SK-N-SH treated with all-trans-retinoic acid at 6 μM for 48 hours (cell line): Measurements from ENCODE around the gene EEFSEC.

ENCODE experiments used
- ATAC-seq: fragments of 200-7000 bp; cut with Tn5 transposase; 3 replicates; pipeline ENCODE4 v1.9.1; 2020; ENCODE audit warnings: mild to moderate bottlenecking, moderate library complexity
- ARNTL ChIP-seq: fragments of 450-650 bp; formaldehyde crosslinking; IDR thresholded peaks from 2 replicates; pipeline ENCODE4 v1.5.0; 2020; ENCODE audit warnings: low read depth, mild to moderate bottlenecking, moderate library complexity, borderline replicate concordance
- BACH2 ChIP-seq: fragments of 250-450 bp; sonication (Bioruptor Pico); IDR thresholded peaks from 2 replicates; pipeline ENCODE4 v1.9.0; 2021; ENCODE audit warnings: mild to moderate bottlenecking, borderline replicate concordance
- CSDC2 ChIP-seq: fragments of 250-450 bp; sonication (Bioruptor Pico); IDR thresholded peaks from 2 replicates; pipeline ENCODE4 v1.5.0; 2020; ENCODE audit warnings: mild to moderate bottlenecking, moderate library complexity
- CSRNP3 ChIP-seq: fragments of 250-450 bp; sonication (Bioruptor Pico); IDR thresholded peaks from 2 replicates; pipeline ENCODE4 v1.5.1; 2021; ENCODE audit warnings: mild to moderate bottlenecking, moderate library complexity
- ESRRG ChIP-seq: fragments of 250-450 bp; sonication (Bioruptor Pico); IDR thresholded peaks from 2 replicates; pipeline ENCODE4 v1.6.1; 2021; ENCODE audit warnings: mild to moderate bottlenecking
- GLIS3 ChIP-seq: fragments of 250-450 bp; sonication (Bioruptor Pico); IDR thresholded peaks from 2 replicates; pipeline ENCODE4 v1.5.0; 2020; ENCODE audit warnings: mild to moderate bottlenecking, moderate library complexity
- ISL1 ChIP-seq: fragments of 250-450 bp; sonication (Bioruptor Pico); IDR thresholded peaks from 2 replicates; pipeline ENCODE4 v2.1.2; 2022; ENCODE audit warnings: mild to moderate bottlenecking, moderate library complexity
- OSR1 ChIP-seq: fragments of 250-450 bp; sonication (Bioruptor Pico); IDR thresholded peaks from 2 replicates; pipeline ENCODE4 v1.8.0; 2022; ENCODE audit warnings: moderate library complexity, mild to moderate bottlenecking, inconsistent platforms
- POU6F1 ChIP-seq: fragments of 250-450 bp; sonication (Bioruptor Pico); IDR thresholded peaks from 2 replicates; pipeline ENCODE4 v1.8.0; 2021; ENCODE audit warnings: low read depth, mild to moderate bottlenecking, moderate library complexity, borderline replicate concordance
- PPARA ChIP-seq: fragments of 250-450 bp; sonication (Bioruptor Pico); IDR thresholded peaks from 2 replicates; pipeline ENCODE4 v1.5.0; 2020; ENCODE audit warnings: mild to moderate bottlenecking, borderline replicate concordance
- RARB ChIP-seq: fragments of 250-450 bp; sonication (Bioruptor Pico); IDR thresholded peaks from 2 replicates; pipeline ENCODE4 v1.8.0; 2021; ENCODE audit warnings: mild to moderate bottlenecking, moderate library complexity
- SNAI2 ChIP-seq: fragments of 250-450 bp; sonication (Bioruptor Pico); IDR thresholded peaks from 2 replicates; pipeline ENCODE4 v1.5.0; 2020; ENCODE audit warnings: mild to moderate bottlenecking, moderate library complexity
- TSHZ2 ChIP-seq: fragments of 250-450 bp; sonication (Bioruptor Pico); IDR thresholded peaks from 2 replicates; pipeline ENCODE4 v1.5.0; 2020; ENCODE audit warnings: mild to moderate bottlenecking, moderate library complexity
- ZC3H10 ChIP-seq: fragments of 250-450 bp; sonication (Bioruptor Pico); IDR thresholded peaks from 2 replicates; pipeline ENCODE4 v1.5.1; 2021; ENCODE audit warnings: mild to moderate bottlenecking, moderate library complexity
- ZFP30 ChIP-seq: fragments of 450-650 bp; formaldehyde crosslinking; IDR thresholded peaks from 2 replicates; pipeline ENCODE4 v1.5.0; 2022; ENCODE audit warnings: mild to moderate bottlenecking, moderate library complexity
- ZNF565 ChIP-seq: fragments of 450-650 bp; formaldehyde crosslinking; conservative IDR thresholded peaks from 2 replicates; pipeline ENCODE4 v1.5.0; 2020; ENCODE audit warnings: low read depth, mild to moderate bottlenecking, moderate library complexity
- ZNF70 ChIP-seq: fragments of 450-650 bp; formaldehyde crosslinking; IDR thresholded peaks from 2 replicates; pipeline ENCODE4 v1.5.0; 2020; ENCODE audit warnings: mild to moderate bottlenecking, moderate library complexity
- ZNF8 ChIP-seq: fragments of 450-650 bp; formaldehyde crosslinking; IDR thresholded peaks from 2 replicates; pipeline ENCODE4 v1.5.0; 2020; ENCODE audit warnings: mild to moderate bottlenecking, moderate library complexity
- TF ChIP-seq, protein P1 (sequence below): fragments of 250-450 bp; sonication (Bioruptor Pico); IDR thresholded peaks from 2 replicates; pipeline ENCODE4 v1.8.0; 2020; ENCODE audit warnings: mild to moderate bottlenecking, moderate library complexity, borderline replicate concordance
- TF ChIP-seq, protein P2 (sequence below): fragments of 250-450 bp; sonication (Bioruptor Pico); IDR thresholded peaks from 2 replicates; pipeline ENCODE4 v1.5.1; 2020; ENCODE audit warnings: low read depth, mild to moderate bottlenecking, moderate library complexity

The EEFSEC gene

DNA sequence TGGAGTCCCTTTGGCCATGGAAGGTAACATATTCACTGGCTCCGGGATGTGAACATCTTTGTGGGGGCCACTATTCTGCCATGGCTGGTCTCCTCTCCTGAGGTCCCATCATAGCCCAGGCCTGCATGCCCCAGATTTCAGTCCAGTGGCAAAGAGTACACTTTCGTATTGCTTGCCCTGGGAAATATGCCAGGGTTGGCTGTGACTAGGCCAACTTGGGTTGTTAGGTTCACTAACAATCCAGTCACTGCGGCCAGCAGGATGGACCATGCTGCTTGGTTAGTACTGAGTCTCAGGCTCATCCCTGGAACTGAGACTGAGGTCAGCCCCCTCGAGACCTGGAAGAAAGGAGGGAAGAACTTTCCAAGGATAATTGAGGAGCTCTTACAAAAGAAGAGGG lies 9.8 kb upstream of the EEFSEC start:
- no peak for ATAC-seq
- no peak for TF ChIP-seq ISL1
- TF ChIP-seq, protein P1, sequence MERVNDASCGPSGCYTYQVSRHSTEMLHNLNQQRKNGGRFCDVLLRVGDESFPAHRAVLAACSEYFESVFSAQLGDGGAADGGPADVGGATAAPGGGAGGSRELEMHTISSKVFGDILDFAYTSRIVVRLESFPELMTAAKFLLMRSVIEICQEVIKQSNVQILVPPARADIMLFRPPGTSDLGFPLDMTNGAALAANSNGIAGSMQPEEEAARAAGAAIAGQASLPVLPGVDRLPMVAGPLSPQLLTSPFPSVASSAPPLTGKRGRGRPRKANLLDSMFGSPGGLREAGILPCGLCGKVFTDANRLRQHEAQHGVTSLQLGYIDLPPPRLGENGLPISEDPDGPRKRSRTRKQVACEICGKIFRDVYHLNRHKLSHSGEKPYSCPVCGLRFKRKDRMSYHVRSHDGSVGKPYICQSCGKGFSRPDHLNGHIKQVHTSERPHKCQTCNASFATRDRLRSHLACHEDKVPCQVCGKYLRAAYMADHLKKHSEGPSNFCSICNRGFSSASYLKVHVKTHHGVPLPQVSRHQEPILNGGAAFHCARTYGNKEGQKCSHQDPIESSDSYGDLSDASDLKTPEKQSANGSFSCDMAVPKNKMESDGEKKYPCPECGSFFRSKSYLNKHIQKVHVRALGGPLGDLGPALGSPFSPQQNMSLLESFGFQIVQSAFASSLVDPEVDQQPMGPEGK (CRISPR knock-in tag): no peak
- TF ChIP-seq, protein P2, sequence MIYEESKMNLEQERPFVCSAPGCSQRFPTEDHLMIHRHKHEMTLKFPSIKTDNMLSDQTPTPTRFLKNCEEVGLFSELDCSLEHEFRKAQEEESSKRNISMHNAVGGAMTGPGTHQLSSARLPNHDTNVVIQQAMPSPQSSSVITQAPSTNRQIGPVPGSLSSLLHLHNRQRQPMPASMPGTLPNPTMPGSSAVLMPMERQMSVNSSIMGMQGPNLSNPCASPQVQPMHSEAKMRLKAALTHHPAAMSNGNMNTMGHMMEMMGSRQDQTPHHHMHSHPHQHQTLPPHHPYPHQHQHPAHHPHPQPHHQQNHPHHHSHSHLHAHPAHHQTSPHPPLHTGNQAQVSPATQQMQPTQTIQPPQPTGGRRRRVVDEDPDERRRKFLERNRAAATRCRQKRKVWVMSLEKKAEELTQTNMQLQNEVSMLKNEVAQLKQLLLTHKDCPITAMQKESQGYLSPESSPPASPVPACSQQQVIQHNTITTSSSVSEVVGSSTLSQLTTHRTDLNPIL (CRISPR knock-in tag): no peak
- no peak for TF ChIP-seq ZNF70 (CRISPR knock-in tag)
- TF ChIP-seq ZFP30 (CRISPR knock-in tag): no peak
- TF ChIP-seq ARNTL (CRISPR knock-in tag): no peak
- no peak for TF ChIP-seq CSDC2 (CRISPR knock-in tag)
- no peak for TF ChIP-seq BACH2 (CRISPR knock-in tag)
- TF ChIP-seq TSHZ2: no peak
- no peak for TF ChIP-seq ZC3H10 (CRISPR knock-in tag)
- no peak for TF ChIP-seq OSR1 (CRISPR knock-in tag)
- TF ChIP-seq PPARA (CRISPR knock-in tag): no peak
- TF ChIP-seq ZNF565 (CRISPR knock-in tag): no peak
- TF ChIP-seq SNAI2 (CRISPR knock-in tag): no peak
- no peak for TF ChIP-seq ESRRG (CRISPR knock-in tag)
- no peak for TF ChIP-seq ZNF8 (CRISPR knock-in tag)
- no peak for TF ChIP-seq RARB
- TF ChIP-seq CSRNP3 (CRISPR knock-in tag): no peak
- TF ChIP-seq POU6F1 (CRISPR knock-in tag): no peak
- TF ChIP-seq GLIS3 (CRISPR knock-in tag): no peak

DNA sequence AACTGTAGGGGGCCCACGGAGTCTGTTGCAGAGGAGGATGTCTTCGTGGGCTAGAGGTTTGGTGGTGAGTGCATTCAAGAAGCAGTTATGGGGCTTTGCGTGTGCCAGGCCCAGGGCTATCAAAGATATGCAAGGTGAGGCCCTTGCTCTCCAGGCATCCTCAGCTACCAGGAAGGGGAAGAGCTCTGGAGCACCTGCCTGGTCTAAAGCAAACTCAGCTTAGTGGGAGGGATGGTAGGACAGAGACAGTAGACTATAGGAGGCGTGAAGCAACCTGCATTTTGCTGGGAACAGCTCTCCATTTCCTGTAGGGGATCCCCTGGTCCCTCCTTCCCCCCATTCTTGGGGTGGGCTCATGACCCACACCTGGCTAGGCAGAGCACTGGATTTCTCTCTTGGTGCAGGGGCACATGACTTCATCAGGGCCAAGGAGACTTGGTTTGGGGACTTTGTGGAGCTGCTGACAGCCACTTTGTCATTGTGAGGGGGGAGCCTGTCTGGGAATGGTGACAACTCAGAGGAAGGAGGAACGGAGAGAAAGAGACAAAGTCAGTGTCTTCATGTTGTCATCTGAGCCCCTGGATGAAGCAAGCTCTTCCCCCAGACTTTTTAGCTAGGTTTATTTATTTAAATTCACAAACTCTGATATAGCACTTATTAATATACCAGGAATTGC lies 8.6 kb upstream of the EEFSEC start:
- ATAC-seq: no peak
- TF ChIP-seq SNAI2 (CRISPR knock-in tag) (no peak), ZC3H10 (CRISPR knock-in tag) (no peak), POU6F1 (CRISPR knock-in tag) (no peak), RARB (no peak), PPARA (CRISPR knock-in tag) (no peak), CSRNP3 (CRISPR knock-in tag) (no peak), ZNF565 (CRISPR knock-in tag) (no peak), ZNF8 (CRISPR knock-in tag) (no peak)
- TF ChIP-seq, protein P1 (CRISPR knock-in tag): no peak
